ENCODE results near the gene NECAB3. TPM values are rescaled to one million over a fixed set of nuclear protein-coding genes. Genes with fewer than 3 reads are reported as not detected.
A peak's percentile ranks its signal among the peaks of the same experiment; 100 is the strongest.

NECAB3 gene
- total RNA-seq, 2 donors from 2014 or later = 16.9 to 29.5 TPM

GRCh38 chr20:33688938-33689424 lies 14.8 kb upstream of the NECAB3 start:
- Mint-ChIP-seq H3K9me3 (no peaks in the 10 kb centered on the region), H3K4me1 (ENCODE audit: low read depth in 2 of 2) (peaks cover 36 to 44% of the 10 kb centered on the region in 2 donors), H3K27me3 (no peaks in the 10 kb centered on the region), H3K36me3 (no peaks in the 10 kb centered on the region), H3K4me3 (peak overlapping the region; percentile 36), H3K27ac (peak overlapping the region in 1 of 2 donors; percentile 72)
- ATAC-seq = no peak
- DNase-seq (ENCODE audit: low spot score) = no peak

GRCh38 chr20:33687993-33688937 lies 14.0 kb upstream of the NECAB3 start:
- no peaks in the 10 kb centered on the region for H3K27me3 Mint-ChIP-seq
- H3K4me3 Mint-ChIP-seq = peak overlapping the region; percentile 27
- ATAC-seq (no peak), DNase-seq (ENCODE audit: low spot score) (no peak)
- H3K27ac Mint-ChIP-seq = peak overlapping the region; percentile 56 to 72
- H3K4me1 Mint-ChIP-seq (ENCODE audit: low read depth in 2 of 2) = peaks cover 36 to 44% of the 10 kb centered on the region in 2 donors
- no peaks in the 10 kb centered on the region for H3K9me3 Mint-ChIP-seq
- no peaks in the 10 kb centered on the region for H3K36me3 Mint-ChIP-seq

GRCh38 chr20:33687370-33687915 lies 13.2 kb upstream of the NECAB3 start:
- Mint-ChIP-seq H3K27ac (peak overlapping the region in 1 of 2 donors; percentile 56), H3K27me3 (no peaks in the 10 kb centered on the region), H3K9me3 (no peaks in the 10 kb centered on the region), H3K4me3 (no peak overlapping the region), H3K4me1 (ENCODE audit: low read depth in 2 of 2) (peaks cover 37 to 44% of the 10 kb centered on the region in 2 donors), H3K36me3 (no peaks in the 10 kb centered on the region)
- DNase-seq (ENCODE audit: low spot score) = no peak
- ATAC-seq = no peak

- H3K9me3 Mint-ChIP-seq = no peaks in the 10 kb centered on the region
- ATAC-seq = no peak
- DNase-seq (ENCODE audit: low spot score) = no peak
- H3K36me3 Mint-ChIP-seq = no peaks in the 10 kb centered on the region
- peaks cover 42 to 47% of the 10 kb centered on the region in 2 donors for H3K4me1 Mint-ChIP-seq (ENCODE audit: low read depth in 2 of 2)
- no peaks in the 10 kb centered on the region for H3K27me3 Mint-ChIP-seq
- H3K4me3 Mint-ChIP-seq = peak overlapping the region; percentile 74
- H3K27ac Mint-ChIP-seq = peak overlapping the region; percentile 32 to 78
Measured at GRCh38 chr20:33686984-33687366, 12.7 kb upstream of the NECAB3 start.

GRCh38 chr20:33686100-33686983 lies 12.1 kb upstream of the NECAB3 start, which contains the start of gene E2F1:
Gene E2F1, minus strand, starts transcription at chr20:33686385. Its CDS starts 121 bp downstream, at chr20:33686264.
- peak within 1 kb of the TSS; percentile 88 for H3K4me3 Mint-ChIP-seq
- H3K27ac Mint-ChIP-seq = peak within 1 kb of the TSS; percentile 78 to 84
- H3K9me3 Mint-ChIP-seq = no peaks in the 10 kb centered on the region
- no peaks in the 10 kb centered on the region for H3K27me3 Mint-ChIP-seq
- H3K36me3 Mint-ChIP-seq = no peaks in the 10 kb centered on the region
- peak; percentile 97 for DNase-seq (ENCODE audit: low spot score)
- H3K4me1 Mint-ChIP-seq (ENCODE audit: low read depth in 2 of 2) = peaks cover 44 to 53% of the 10 kb centered on the region in 2 donors
- ATAC-seq = peak; percentile 94 to 98

- Mint-ChIP-seq H3K36me3 (no peaks in the 10 kb centered on the region), H3K27ac (peak overlapping the region; percentile 74 to 84), H3K9me3 (no peaks in the 10 kb centered on the region), H3K4me3 (peak overlapping the region; percentile 88), H3K27me3 (no peaks in the 10 kb centered on the region), H3K4me1 (ENCODE audit: low read depth in 2 of 2) (peaks cover 48 to 59% of the 10 kb centered on the region in 2 donors)
- ATAC-seq (peak; percentile 56 to 71), DNase-seq (ENCODE audit: low spot score) (no peak)
Measured at GRCh38 chr20:33685328-33686099, 11.3 kb upstream of the NECAB3 start.

- DNase-seq (ENCODE audit: low spot score) (no peak), ATAC-seq (no peak)
- Mint-ChIP-seq H3K36me3 (no peaks in the 10 kb centered on the region), H3K27ac (peak overlapping the region; percentile 74 to 84), H3K9me3 (no peaks in the 10 kb centered on the region), H3K27me3 (no peaks in the 10 kb centered on the region), H3K4me3 (peak overlapping the region; percentile 88), H3K4me1 (ENCODE audit: low read depth in 2 of 2) (peaks cover 44 to 56% of the 10 kb centered on the region in 2 donors)
Measured at GRCh38 chr20:33684533-33685327, 10.5 kb upstream of the NECAB3 start.

- Mint-ChIP-seq H3K4me1 (ENCODE audit: low read depth in 2 of 2) (peaks cover 34 to 37% of the 10 kb centered on the region in 2 donors), H3K4me3 (peak overlapping the region; percentile 58), H3K9me3 (no peaks in the 10 kb centered on the region), H3K27ac (peak overlapping the region in 1 of 2 donors; percentile 21), H3K27me3 (no peaks in the 10 kb centered on the region), H3K36me3 (no peaks in the 10 kb centered on the region)
- ATAC-seq (no peak), DNase-seq (ENCODE audit: low spot score) (no peak)
Measured at GRCh38 chr20:33681728-33682353, 7.6 kb upstream of the NECAB3 start.

- Mint-ChIP-seq H3K4me1 (ENCODE audit: low read depth in 2 of 2) (peaks cover 30 to 32% of the 10 kb centered on the region in 2 donors), H3K36me3 (no peaks in the 10 kb centered on the region), H3K27me3 (no peaks in the 10 kb centered on the region), H3K27ac (peak overlapping the region in 1 of 2 donors; percentile 21), H3K4me3 (peak overlapping the region; percentile 58), H3K9me3 (no peaks in the 10 kb centered on the region)
- DNase-seq (ENCODE audit: low spot score) = no peak
- ATAC-seq = no peak
Measured at GRCh38 chr20:33681288-33681687, 7.1 kb upstream of the NECAB3 start.

GRCh38 chr20:33680686-33681085 lies 6.5 kb upstream of the NECAB3 start:
- Mint-ChIP-seq H3K36me3 (no peaks in the 10 kb centered on the region), H3K4me3 (peak overlapping the region; percentile 38), H3K27ac (peak overlapping the region in 1 of 2 donors; percentile 23), H3K9me3 (no peaks in the 10 kb centered on the region), H3K4me1 (ENCODE audit: low read depth in 2 of 2) (peaks cover 30 to 32% of the 10 kb centered on the region in 2 donors), H3K27me3 (no peaks in the 10 kb centered on the region)
- no peak for DNase-seq (ENCODE audit: low spot score)
- ATAC-seq = no peak

GRCh38 chr20:33679758-33680485 lies 5.7 kb upstream of the NECAB3 start:
- Mint-ChIP-seq H3K27me3 (no peaks in the 10 kb centered on the region), H3K9me3 (no peaks in the 10 kb centered on the region), H3K4me3 (no peak overlapping the region), H3K36me3 (no peaks in the 10 kb centered on the region), H3K4me1 (ENCODE audit: low read depth in 2 of 2) (peaks cover 29 to 36% of the 10 kb centered on the region in 2 donors), H3K27ac (peak overlapping the region in 1 of 2 donors; percentile 23)
- DNase-seq (ENCODE audit: low spot score) (no peak), ATAC-seq (peak; percentile 62 to 67)
